ENCODE data around the gene KCNJ9. TPM values are rescaled to one million over a fixed set of nuclear protein-coding genes. Genes with fewer than 3 reads are reported as not detected.
A peak's percentile ranks its signal among the peaks of the same experiment; 100 is the strongest.

Gene KCNJ9
- total and polyA plus RNA-seq, 2 experiments from 2014 or later: 0.24 to 0.34 TPM

- peaks cover 5% of the 10 kb centered on the region for H3K27me3 Mint-ChIP-seq (ENCODE audit: insufficient read depth, low read depth, poor library complexity)
- Histone ChIP-seq H3K27ac (ENCODE audit: low read depth) (no peak overlapping the region), H2AFZ (no peak overlapping the region), H3K36me3 (ENCODE audit: insufficient read depth) (no peaks in the 10 kb centered on the region), H3K4me1 (ENCODE audit: insufficient read depth) (peaks cover 21% of the 10 kb centered on the region), H3F3A (replicated peaks; ENCODE audit: low read depth) (0 out of 2 replicates have a peak, but pooled peaks cover 6% of the 10 kb centered on the region), H4K20me1 (replicated peaks; ENCODE audit: insufficient read depth) (no peaks in the 10 kb centered on the region), H3K27me3 (ENCODE audit: insufficient read depth) (peaks cover 8% of the 10 kb centered on the region; the same call in 1 of the 2 replicates), H3K4me3 (no peak overlapping the region), H3K79me2 (replicated peaks; ENCODE audit: insufficient read depth) (no peaks in the 10 kb centered on the region), H3K4me2 (no peak overlapping the region), H3K9me2 (ENCODE audit: insufficient read depth) (no peaks in the 10 kb centered on the region)
- H3K27ac Mint-ChIP-seq: no peak overlapping the region
- ATAC-seq: no peak
- TF ChIP-seq STAT1 (IDR thresholded peaks at IDR 0.05; ENCODE audit: unreplicated experiment) (no peak), POLR2AphosphoS5 (IDR thresholded peaks at IDR 0.05; ENCODE audit: low read depth) (no peak)
- 0 out of 3 replicates have a peak, but pooled peaks cover 3% of the 10 kb centered on the region for H3K36me3 Mint-ChIP-seq (ENCODE audit: low read depth)
- H3K4me3 Mint-ChIP-seq: no peak overlapping the region
- H3K4me1 Mint-ChIP-seq: peaks cover 20% of the 10 kb centered on the region
- DNase-seq (ENCODE audit: low spot score): no peak
- no peaks in the 10 kb centered on the region for H3K9me3 Mint-ChIP-seq
Observed at GRCh38 chr1:160043543-160043942, 37.8 kb upstream of the KCNJ9 start.

- TF ChIP-seq NANOG (IDR thresholded peaks at IDR 0.05; ENCODE audit: borderline replicate concordance): no peak
- no peak for TF ChIP-seq CREB1 (CRISPR knock-in tag; IDR thresholded peaks at IDR 0.05; ENCODE audit: low read depth)
Observed at GRCh38 chr1:160045653-160046052, 35.7 kb upstream of the KCNJ9 start.

GRCh38 chr1:160046494-160047110 is 34.7 kb upstream of the KCNJ9 start:
- peak overlapping the region; percentile 28; the same call in 1 of the 2 replicates for H3K4me3 ChIP-seq
- peaks cover 8% of the 10 kb centered on the region; the same call in 1 of the 2 replicates for H3K27me3 ChIP-seq (ENCODE audit: insufficient read depth)
- Mint-ChIP-seq H3K4me3 (peak overlapping the region; percentile 13; the same call in 2 of the 3 replicates), H3K4me1 (peaks cover 29% of the 10 kb centered on the region), H3K27me3 (ENCODE audit: insufficient read depth, low read depth, poor library complexity) (peaks cover 6% of the 10 kb centered on the region), H3K9me3 (no peaks in the 10 kb centered on the region), H3K27ac (0 out of 2 replicates have a peak overlapping the region, but pooled peaks have one; percentile 19), H3K36me3 (ENCODE audit: low read depth) (0 out of 3 replicates have a peak, but pooled peaks cover 3% of the 10 kb centered on the region)
- H4K20me1 ChIP-seq (replicated peaks; ENCODE audit: insufficient read depth): no peaks in the 10 kb centered on the region
- H3K9me2 ChIP-seq (ENCODE audit: insufficient read depth): no peaks in the 10 kb centered on the region; the same call in 1 of the 2 replicates
- H3F3A ChIP-seq (replicated peaks; ENCODE audit: low read depth): 0 out of 2 replicates have a peak, but pooled peaks cover 6% of the 10 kb centered on the region
- H2AFZ ChIP-seq: peak overlapping the region; percentile 53
- DNase-seq (ENCODE audit: low spot score) (peak; percentile 84), ATAC-seq (peak; percentile 93)
- H3K4me1 ChIP-seq (ENCODE audit: insufficient read depth): peaks cover 29% of the 10 kb centered on the region
- peak overlapping the region; percentile 70 for H3K4me2 ChIP-seq
- no peaks in the 10 kb centered on the region for H3K36me3 ChIP-seq (ENCODE audit: insufficient read depth)
- no peaks in the 10 kb centered on the region for H3K79me2 ChIP-seq (replicated peaks; ENCODE audit: insufficient read depth)
- H3K27ac ChIP-seq (ENCODE audit: low read depth): no peak overlapping the region; the same call in 1 of the 2 replicates
- TF ChIP-seq STAT1 (IDR thresholded peaks at IDR 0.05; ENCODE audit: unreplicated experiment) (no peak), CREB1 (CRISPR knock-in tag; IDR thresholded peaks at IDR 0.05; ENCODE audit: low read depth) (no peak), JUNB (IDR thresholded peaks at IDR 0.05; ENCODE audit: unreplicated experiment) (no peak), NANOG (IDR thresholded peaks at IDR 0.05; ENCODE audit: borderline replicate concordance) (no peak), EZH2phosphoT487 (IDR thresholded peaks at IDR 0.05; ENCODE audit: unreplicated experiment) (no peak), CTCF (conservative IDR thresholded peaks at IDR 0.05; ENCODE audit: low read depth in 2 of 2) (peak; percentile 82 to 85), POLR2AphosphoS5 (IDR thresholded peaks at IDR 0.05; ENCODE audit: low read depth) (no peak), EZH2 (IDR thresholded peaks at IDR 0.05; ENCODE audit: low read depth, unreplicated experiment) (no peak), REST (IDR thresholded peaks at IDR 0.05; ENCODE audit: unreplicated experiment) (no peak)

More at GRCh38 chr1:160045653-160046052, 35.7 kb upstream of the KCNJ9 start:
- no peaks in the 10 kb centered on the region for H4K20me1 ChIP-seq (replicated peaks; ENCODE audit: insufficient read depth)
- H3K79me2 ChIP-seq (replicated peaks; ENCODE audit: insufficient read depth): no peaks in the 10 kb centered on the region
- Mint-ChIP-seq H3K4me3 (no peak overlapping the region), H3K27ac (no peak overlapping the region), H3K9me3 (no peaks in the 10 kb centered on the region), H3K4me1 (peaks cover 29% of the 10 kb centered on the region), H3K27me3 (ENCODE audit: insufficient read depth, low read depth, poor library complexity) (peaks cover 5% of the 10 kb centered on the region), H3K36me3 (ENCODE audit: low read depth) (0 out of 3 replicates have a peak, but pooled peaks cover 3% of the 10 kb centered on the region)
- no peak overlapping the region for H3K4me3 ChIP-seq
- H3K36me3 ChIP-seq (ENCODE audit: insufficient read depth): no peaks in the 10 kb centered on the region
- H3K9me2 ChIP-seq (ENCODE audit: insufficient read depth): no peaks in the 10 kb centered on the region; the same call in 1 of the 2 replicates
- ATAC-seq: no peak
- no peak for DNase-seq (ENCODE audit: low spot score)
- H3K27ac ChIP-seq (ENCODE audit: low read depth): no peak overlapping the region
- H3F3A ChIP-seq (replicated peaks; ENCODE audit: low read depth): 0 out of 2 replicates have a peak, but pooled peaks cover 6% of the 10 kb centered on the region
- H3K4me2 ChIP-seq: no peak overlapping the region
- no peak overlapping the region for H2AFZ ChIP-seq
- peaks cover 8% of the 10 kb centered on the region; the same call in 1 of the 2 replicates for H3K27me3 ChIP-seq (ENCODE audit: insufficient read depth)
- peaks cover 29% of the 10 kb centered on the region for H3K4me1 ChIP-seq (ENCODE audit: insufficient read depth)
